OCI-LY7 (cell line): ENCODE measurements around the gene PRLR. TPM values are rescaled to one million over a fixed set of nuclear protein-coding genes. Genes with fewer than 3 reads are reported as not detected.

Source experiments
- BruUV-seq: library from RNA; stranded (reverse); fragments of 400-500 nt; replicated peaks from 2 replicates; lab custom pipeline; 2021; lab: Mats Ljungman, UMichigan
- CTCF ChIA-PET: fragments of 300-600 bp; sonication (Branson Sonifier 250); formaldehyde crosslinking; loops from one replicate; lab custom pipeline; 2022; ENCODE audit warnings: antibody characterized with exemption; ENCODE audit not compliant: unreplicated experiment; lab: Charles Lee
- POLR2A ChIA-PET: fragments of 300-600 bp; sonication (Branson Sonifier 250); formaldehyde crosslinking; loops from one replicate; lab custom pipeline; 2022; ENCODE audit warnings: antibody characterized with exemption; lab: Charles Lee
- DNase-seq: peaks from one replicate; pipeline ENCODE4 v3.0.0-alpha.2; 2015; ENCODE audit warnings: low spot score
- H2AFZ ChIP-seq: fragments of 200-600 bp; sonication (generic), shearing (Covaris generic); 2 replicates; pipeline ENCODE4 v1.6.1; 2014; ENCODE audit warnings: mild to moderate bottlenecking, antibody characterized with exemption, low read length, moderate library complexity
- H3K27ac ChIP-seq: fragments of 200-600 bp; sonication (generic); 2 replicates; pipeline ENCODE4 v1.5.1; 2014; ENCODE audit warnings: mixed run types, low read depth, mild to moderate bottlenecking, moderate library complexity, low read length, inconsistent platforms; ENCODE audit not compliant: poor library complexity, severe bottlenecking
- H3K36me3 ChIP-seq: fragments of 200-600 bp; sonication (generic); 2 replicates; pipeline ENCODE4 v1.6.1; 2014; ENCODE audit warnings: mild to moderate bottlenecking, antibody characterized with exemption, low read length, moderate library complexity, mixed read lengths; ENCODE audit not compliant: insufficient read depth
- H3K4me1 ChIP-seq: fragments of 200-600 bp; sonication (generic); 2 replicates; pipeline ENCODE4 v1.5.1; 2014; ENCODE audit warnings: mild to moderate bottlenecking, low read length; ENCODE audit not compliant: insufficient read depth, poor library complexity, severe bottlenecking
- H3K4me2 ChIP-seq: fragments of 200-600 bp; sonication (generic); 2 replicates; pipeline ENCODE4 v1.6.1; 2014; ENCODE audit warnings: mild to moderate bottlenecking, low read length
- H3K4me3 ChIP-seq: fragments of 200-600 bp; sonication (generic); 2 replicates; pipeline ENCODE4 v1.5.1; 2014; ENCODE audit warnings: mild to moderate bottlenecking, low read depth, low read length; ENCODE audit not compliant: poor library complexity, severe bottlenecking
- H3K79me2 ChIP-seq: fragments of 200-600 bp; sonication (generic); 2 replicates; pipeline ENCODE4 v1.6.1; 2016; ENCODE audit warnings: low read depth, mild to moderate bottlenecking, low read length, moderate library complexity, mixed read lengths; ENCODE audit not compliant: insufficient read depth
- H3K9me2 ChIP-seq: fragments of 200-600 bp; sonication (generic); 2 replicates; pipeline ENCODE4 v1.6.1; 2016; ENCODE audit warnings: mild to moderate bottlenecking, low read length, mixed read lengths; ENCODE audit not compliant: insufficient read depth
- H3K9me3 ChIP-seq: fragments of 200-600 bp; sonication (generic); 2 replicates; pipeline ENCODE4 v1.6.1; 2014; ENCODE audit warnings: mild to moderate bottlenecking, mixed run types, low read length, mixed read lengths
- H4K20me1 ChIP-seq: fragments of 200-600 bp; sonication (generic); 2 replicates; pipeline ENCODE4 v1.6.1; 2014; ENCODE audit warnings: mild to moderate bottlenecking, antibody characterized with exemption, low read length, moderate library complexity, mixed read lengths; ENCODE audit not compliant: insufficient read depth
- EZH2phosphoT487 ChIP-seq: fragments of 200-600 bp; sonication (generic); IDR thresholded peaks from 2 replicates; pipeline ENCODE4 v1.6.1; 2018; ENCODE audit warnings: low read depth, borderline replicate concordance, mild to moderate bottlenecking, mixed run types, antibody characterized with exemption, low read length, moderate library complexity, mixed read lengths
- intact Hi-C: fragments of 100-400 bp; cut with micrococcal nuclease; formaldehyde crosslinking; loops from one replicate; pipeline ENCODE4 v1.10.0; 2022; ENCODE audit not compliant: unreplicated experiment
- total RNA-seq, 2 experiments: library from RNA; depleted of rRNA in 1 of 2; stranded (reverse); fragments of >200 nt in 1 of 2; shearing (Covaris generic) in 1 of 2; gene quantifications; 2 replicates each; pipeline ENCODE4 v1.2.3, GENCODE V29; 2014 to 2022
- TF ChIP-seq, protein P1 (sequence below): fragments of 200-600 bp; sonication (generic); conservative IDR thresholded peaks from 2 replicates; pipeline ENCODE4 v1.5.1; 2014; ENCODE audit warnings: mild to moderate bottlenecking, antibody characterized with exemption, low read length, moderate library complexity, mixed read lengths

The PRLR gene
- total RNA-seq, 2 experiments from 2014 or later: not detected

DNA sequence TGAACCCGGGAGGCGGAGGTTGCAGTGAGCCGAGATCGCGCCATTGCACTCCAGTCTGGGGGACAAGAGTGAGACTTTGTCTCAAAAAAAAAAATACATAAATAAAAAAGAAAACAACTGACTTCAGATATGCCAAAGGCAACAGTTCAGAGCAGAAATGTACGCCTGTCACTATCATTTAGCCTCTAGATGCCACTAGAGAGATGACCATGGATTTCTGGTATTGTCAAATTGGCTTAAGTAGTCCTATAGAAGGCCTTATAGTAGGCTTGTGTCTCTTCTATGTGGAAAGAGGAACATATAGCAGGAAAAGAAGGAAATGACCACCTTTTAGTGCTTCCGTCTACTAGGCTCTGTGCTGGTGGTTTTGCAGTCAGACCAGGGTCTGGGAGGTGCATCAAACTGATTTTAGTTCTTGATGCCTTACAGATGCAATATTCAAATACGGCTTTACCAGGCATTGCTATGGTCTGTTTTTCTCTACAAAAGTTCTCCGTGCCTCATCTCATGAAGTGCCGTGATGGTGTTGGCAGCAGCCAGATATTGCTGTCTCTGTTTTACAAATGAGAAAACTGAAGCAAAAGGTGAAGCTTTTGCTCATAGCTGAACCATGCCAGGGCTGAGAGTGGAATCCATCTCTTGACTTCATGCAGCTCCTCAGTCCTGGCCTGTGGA lies 199.7 kb downstream of the PRLR start:
- intact Hi-C loops: no loop called here

DNA sequence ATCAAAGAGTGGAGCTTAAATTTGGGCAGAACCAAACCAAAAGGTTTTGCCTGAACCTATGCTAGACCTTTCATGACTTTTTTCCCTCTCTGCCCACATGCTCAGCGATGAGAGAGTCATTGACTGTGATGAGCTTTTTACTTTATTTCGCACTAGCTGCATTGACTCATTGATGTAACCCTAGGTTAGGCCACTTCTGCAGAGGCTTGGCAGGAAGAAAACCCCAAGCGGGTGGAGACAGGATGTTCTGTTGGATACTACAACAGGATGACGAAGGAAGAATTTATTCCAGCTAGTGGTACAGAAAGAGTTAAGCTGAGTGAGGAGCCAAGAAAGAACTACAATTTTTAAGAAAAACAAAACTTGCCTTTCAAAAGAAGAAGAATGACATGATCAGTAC lies 201.0 kb downstream of the PRLR start:
- Histone ChIP-seq H3K9me3 (no peaks in the 10 kb centered on the region), H3K4me2 (no peak overlapping the region), H3K79me2 (no peaks in the 10 kb centered on the region), H3K36me3 (no peaks in the 10 kb centered on the region), H3K9me2 (no peaks in the 10 kb centered on the region), H3K27ac (no peak overlapping the region), H2AFZ (no peak overlapping the region), H4K20me1 (no peaks in the 10 kb centered on the region), H3K4me3 (no peak overlapping the region), H3K4me1 (no peaks in the 10 kb centered on the region)
- TF ChIP-seq EZH2phosphoT487: no peak
- TF ChIP-seq, protein P1, sequence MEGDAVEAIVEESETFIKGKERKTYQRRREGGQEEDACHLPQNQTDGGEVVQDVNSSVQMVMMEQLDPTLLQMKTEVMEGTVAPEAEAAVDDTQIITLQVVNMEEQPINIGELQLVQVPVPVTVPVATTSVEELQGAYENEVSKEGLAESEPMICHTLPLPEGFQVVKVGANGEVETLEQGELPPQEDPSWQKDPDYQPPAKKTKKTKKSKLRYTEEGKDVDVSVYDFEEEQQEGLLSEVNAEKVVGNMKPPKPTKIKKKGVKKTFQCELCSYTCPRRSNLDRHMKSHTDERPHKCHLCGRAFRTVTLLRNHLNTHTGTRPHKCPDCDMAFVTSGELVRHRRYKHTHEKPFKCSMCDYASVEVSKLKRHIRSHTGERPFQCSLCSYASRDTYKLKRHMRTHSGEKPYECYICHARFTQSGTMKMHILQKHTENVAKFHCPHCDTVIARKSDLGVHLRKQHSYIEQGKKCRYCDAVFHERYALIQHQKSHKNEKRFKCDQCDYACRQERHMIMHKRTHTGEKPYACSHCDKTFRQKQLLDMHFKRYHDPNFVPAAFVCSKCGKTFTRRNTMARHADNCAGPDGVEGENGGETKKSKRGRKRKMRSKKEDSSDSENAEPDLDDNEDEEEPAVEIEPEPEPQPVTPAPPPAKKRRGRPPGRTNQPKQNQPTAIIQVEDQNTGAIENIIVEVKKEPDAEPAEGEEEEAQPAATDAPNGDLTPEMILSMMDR: no peak
- POLR2A ChIA-PET: interaction anchor here (0.8 kb wide), 1 partner anchor 1438 kb away, joined by 3 read pairs; no protein-coding TSS in a partner anchor
- no peak for DNase-seq
- no TSS peak for BruUV-seq
- intact Hi-C loops: no loop called here
- CTCF ChIA-PET: no interaction called here

More for the DNA sequence above, 199.7 kb downstream of the PRLR start:
- H3K4me2 ChIP-seq: no peak overlapping the region
- H3K36me3 ChIP-seq: no peaks in the 10 kb centered on the region
- POLR2A ChIA-PET: no interaction called here
- no peaks in the 10 kb centered on the region for H3K79me2 ChIP-seq
- no peaks in the 10 kb centered on the region for H3K4me1 ChIP-seq
- CTCF ChIA-PET: no interaction called here
- no peaks in the 10 kb centered on the region for H4K20me1 ChIP-seq
- no peak overlapping the region for H2AFZ ChIP-seq
- H3K9me3 ChIP-seq: no peaks in the 10 kb centered on the region
- BruUV-seq: no TSS peak
- no peak for DNase-seq
- H3K9me2 ChIP-seq: no peaks in the 10 kb centered on the region
- no peak overlapping the region for H3K4me3 ChIP-seq
- TF ChIP-seq EZH2phosphoT487: no peak
- TF ChIP-seq, protein P1: no peak
- no peak overlapping the region for H3K27ac ChIP-seq

DNA sequence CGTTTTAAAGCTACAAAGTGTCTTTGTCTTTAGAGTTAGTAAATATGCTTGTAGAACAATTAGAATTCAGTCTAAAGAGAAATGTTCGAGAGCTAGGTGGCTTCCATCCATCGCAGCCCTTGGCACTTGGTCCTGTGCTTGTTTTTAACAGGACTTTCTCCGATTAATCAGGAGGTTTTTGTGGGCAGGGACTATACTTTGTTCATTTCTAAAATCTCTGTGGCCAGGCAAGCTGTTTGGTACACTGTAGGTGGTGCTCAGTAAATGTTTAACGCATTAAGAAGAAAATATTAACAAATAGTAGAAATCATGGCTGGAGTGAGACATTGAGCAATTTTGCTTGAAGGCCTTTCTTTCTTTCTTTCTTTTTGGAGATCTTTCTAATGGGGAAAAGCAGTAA lies 203.3 kb downstream of the PRLR start:
- no peak for DNase-seq
- Histone ChIP-seq H3K4me3 (no peak overlapping the region), H3K27ac (no peak overlapping the region), H3K79me2 (no peaks in the 10 kb centered on the region), H4K20me1 (no peaks in the 10 kb centered on the region), H3K4me1 (no peaks in the 10 kb centered on the region), H3K36me3 (no peaks in the 10 kb centered on the region), H2AFZ (no peak overlapping the region), H3K4me2 (no peak overlapping the region), H3K9me3 (no peaks in the 10 kb centered on the region), H3K9me2 (no peaks in the 10 kb centered on the region)
- POLR2A ChIA-PET: interaction anchor here (1.2 kb wide), 1 partner anchor 13 kb away, joined by 3 read pairs; no protein-coding TSS in a partner anchor
- BruUV-seq: no TSS peak
- TF ChIP-seq, protein P1: no peak
- TF ChIP-seq EZH2phosphoT487: no peak
- intact Hi-C loops: no loop called here
- CTCF ChIA-PET: interaction anchor here (0.7 kb wide), 1 partner anchor 24 kb away, joined by 3 read pairs; no protein-coding TSS in a partner anchor
